HL-60 (cell line): Measurements from ENCODE around the gene RUNX2.

Source experiments
- DNase-seq, 2 experiments: peaks; one replicate each; pipeline ENCODE4 v3.0.0-alpha.2; 2010 to 2020; ENCODE audit warnings: low read depth in 1 of 2, low spot score in 1 of 2
- H3K27ac ChIP-seq: fragments of 250-450 bp; sonication (Bioruptor Pico); replicated peaks from 2 replicates; pipeline ENCODE4 v1.5.1; 2020; ENCODE audit warnings: mild to moderate bottlenecking, moderate library complexity
- H3K27me3 ChIP-seq: fragments of 250-450 bp; sonication (Bioruptor Pico); 2 replicates; pipeline ENCODE4 v1.5.1; 2021; ENCODE audit warnings: mild to moderate bottlenecking, moderate library complexity; ENCODE audit not compliant: insufficient read depth, poor library complexity, severe bottlenecking
- H3K4me3 ChIP-seq: replicated peaks from 2 replicates; pipeline ENCODE4 v1.5.1; 2011; ENCODE audit warnings: mild to moderate bottlenecking, control low read depth, low read length; ENCODE audit not compliant: insufficient read depth
- GABPA ChIP-seq: IDR thresholded peaks from 2 replicates; pipeline ENCODE4 v1.6.1; 2012; ENCODE audit warnings: low read depth
- POLR2AphosphoS5 ChIP-seq: IDR thresholded peaks from 2 replicates; pipeline ENCODE4 v1.6.1; 2012; ENCODE audit warnings: low read depth
- SPI1 ChIP-seq: IDR thresholded peaks from 2 replicates; pipeline ENCODE4 v1.6.1; 2012; ENCODE audit warnings: low read depth, mild to moderate bottlenecking, borderline replicate concordance
- TF ChIP-seq, protein P1 (sequence below): IDR thresholded peaks from one replicate; pipeline ENCODE4 v1.5.1; 2011; ENCODE audit warnings: low read length, control low read depth, inconsistent platforms; ENCODE audit not compliant: insufficient read depth
- TF ChIP-seq, protein P2 (sequence below): IDR thresholded peaks from 2 replicates; pipeline ENCODE4 v1.6.1; 2012; ENCODE audit warnings: low read depth; ENCODE audit not compliant: insufficient replicate concordance

Gene RUNX2

DNA sequence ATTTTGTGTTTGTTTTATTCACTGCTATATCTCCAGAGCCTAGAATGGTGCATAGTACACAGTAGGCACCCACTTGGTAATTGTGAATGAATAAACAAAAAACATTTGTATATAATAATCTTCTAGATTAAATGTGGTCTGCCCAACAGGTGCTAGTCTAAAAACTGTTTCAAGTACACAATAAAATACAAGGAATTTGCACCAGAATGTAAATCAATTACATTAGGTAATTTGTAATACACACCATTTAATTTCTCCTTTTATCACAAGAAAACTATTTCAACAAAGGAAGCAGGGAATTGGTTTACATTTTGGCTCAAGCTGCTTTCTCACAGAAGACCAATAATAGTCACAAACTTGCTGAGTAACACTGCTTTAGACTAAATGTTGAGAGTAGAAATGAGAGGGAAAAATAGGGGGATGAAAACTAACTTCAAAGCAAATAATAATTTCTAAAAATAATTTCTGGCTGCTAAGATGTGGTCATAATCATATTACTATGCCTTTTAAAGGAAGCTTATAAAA is 22.1 kb downstream of the RUNX2 start:
- TF ChIP-seq POLR2AphosphoS5, result no peak
- TF ChIP-seq, protein P1, sequence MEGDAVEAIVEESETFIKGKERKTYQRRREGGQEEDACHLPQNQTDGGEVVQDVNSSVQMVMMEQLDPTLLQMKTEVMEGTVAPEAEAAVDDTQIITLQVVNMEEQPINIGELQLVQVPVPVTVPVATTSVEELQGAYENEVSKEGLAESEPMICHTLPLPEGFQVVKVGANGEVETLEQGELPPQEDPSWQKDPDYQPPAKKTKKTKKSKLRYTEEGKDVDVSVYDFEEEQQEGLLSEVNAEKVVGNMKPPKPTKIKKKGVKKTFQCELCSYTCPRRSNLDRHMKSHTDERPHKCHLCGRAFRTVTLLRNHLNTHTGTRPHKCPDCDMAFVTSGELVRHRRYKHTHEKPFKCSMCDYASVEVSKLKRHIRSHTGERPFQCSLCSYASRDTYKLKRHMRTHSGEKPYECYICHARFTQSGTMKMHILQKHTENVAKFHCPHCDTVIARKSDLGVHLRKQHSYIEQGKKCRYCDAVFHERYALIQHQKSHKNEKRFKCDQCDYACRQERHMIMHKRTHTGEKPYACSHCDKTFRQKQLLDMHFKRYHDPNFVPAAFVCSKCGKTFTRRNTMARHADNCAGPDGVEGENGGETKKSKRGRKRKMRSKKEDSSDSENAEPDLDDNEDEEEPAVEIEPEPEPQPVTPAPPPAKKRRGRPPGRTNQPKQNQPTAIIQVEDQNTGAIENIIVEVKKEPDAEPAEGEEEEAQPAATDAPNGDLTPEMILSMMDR, result no peak
- no peak for TF ChIP-seq SPI1
- H3K4me3 ChIP-seq, result no peak overlapping the region

DNA sequence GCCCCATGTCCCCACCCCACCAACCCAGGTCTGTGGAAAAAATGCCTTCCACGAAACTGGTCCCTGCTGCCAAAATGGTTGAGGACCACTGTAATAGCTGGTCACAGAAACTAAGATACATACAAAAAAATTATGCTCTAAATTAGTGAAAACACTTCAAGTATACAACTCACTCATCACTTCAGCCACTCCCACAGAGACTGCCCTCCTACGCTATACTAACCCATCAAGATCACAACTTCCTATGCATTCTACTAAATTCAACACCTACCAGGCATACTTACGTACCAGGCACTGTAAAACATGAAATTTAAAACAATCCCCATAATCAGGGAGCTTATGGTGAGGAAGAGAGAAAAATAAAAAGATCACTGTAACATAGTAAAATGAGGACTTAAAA is 22.9 kb downstream of the RUNX2 start:
- DNase-seq, result no peak
- H3K27ac ChIP-seq, result no peak overlapping the region

More for the DNA sequence above, 22.1 kb downstream of the RUNX2 start:
- H3K27ac ChIP-seq, result no peak overlapping the region
- H3K27me3 ChIP-seq, result no peaks in the 10 kb centered on the region
- DNase-seq, result no peak

DNA sequence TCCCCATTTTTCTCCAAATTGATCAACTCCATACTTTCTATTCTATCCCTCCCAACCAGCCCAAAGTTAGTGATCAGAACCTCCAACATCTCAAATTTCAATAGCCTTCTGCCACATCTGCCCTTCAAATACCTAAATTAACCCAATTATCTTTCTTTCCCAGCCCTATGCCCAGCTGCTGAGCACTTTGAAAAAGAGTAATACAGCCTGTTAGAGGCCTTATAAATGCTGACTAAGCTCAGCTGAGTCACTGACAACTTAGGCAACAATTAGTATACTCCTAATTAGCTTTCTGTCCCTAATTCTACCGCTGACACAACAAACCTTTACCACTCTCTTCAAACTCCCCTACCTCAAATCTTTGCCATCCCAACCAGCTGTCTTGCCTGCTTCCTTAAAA is 23.5 kb downstream of the RUNX2 start:
- no peak for DNase-seq
- Histone ChIP-seq H3K27me3 (no peaks in the 10 kb centered on the region), H3K4me3 (no peak overlapping the region), H3K27ac (no peak overlapping the region)
- TF ChIP-seq, protein P1, result no peak
- no peak for TF ChIP-seq POLR2AphosphoS5
- TF ChIP-seq, protein P2, sequence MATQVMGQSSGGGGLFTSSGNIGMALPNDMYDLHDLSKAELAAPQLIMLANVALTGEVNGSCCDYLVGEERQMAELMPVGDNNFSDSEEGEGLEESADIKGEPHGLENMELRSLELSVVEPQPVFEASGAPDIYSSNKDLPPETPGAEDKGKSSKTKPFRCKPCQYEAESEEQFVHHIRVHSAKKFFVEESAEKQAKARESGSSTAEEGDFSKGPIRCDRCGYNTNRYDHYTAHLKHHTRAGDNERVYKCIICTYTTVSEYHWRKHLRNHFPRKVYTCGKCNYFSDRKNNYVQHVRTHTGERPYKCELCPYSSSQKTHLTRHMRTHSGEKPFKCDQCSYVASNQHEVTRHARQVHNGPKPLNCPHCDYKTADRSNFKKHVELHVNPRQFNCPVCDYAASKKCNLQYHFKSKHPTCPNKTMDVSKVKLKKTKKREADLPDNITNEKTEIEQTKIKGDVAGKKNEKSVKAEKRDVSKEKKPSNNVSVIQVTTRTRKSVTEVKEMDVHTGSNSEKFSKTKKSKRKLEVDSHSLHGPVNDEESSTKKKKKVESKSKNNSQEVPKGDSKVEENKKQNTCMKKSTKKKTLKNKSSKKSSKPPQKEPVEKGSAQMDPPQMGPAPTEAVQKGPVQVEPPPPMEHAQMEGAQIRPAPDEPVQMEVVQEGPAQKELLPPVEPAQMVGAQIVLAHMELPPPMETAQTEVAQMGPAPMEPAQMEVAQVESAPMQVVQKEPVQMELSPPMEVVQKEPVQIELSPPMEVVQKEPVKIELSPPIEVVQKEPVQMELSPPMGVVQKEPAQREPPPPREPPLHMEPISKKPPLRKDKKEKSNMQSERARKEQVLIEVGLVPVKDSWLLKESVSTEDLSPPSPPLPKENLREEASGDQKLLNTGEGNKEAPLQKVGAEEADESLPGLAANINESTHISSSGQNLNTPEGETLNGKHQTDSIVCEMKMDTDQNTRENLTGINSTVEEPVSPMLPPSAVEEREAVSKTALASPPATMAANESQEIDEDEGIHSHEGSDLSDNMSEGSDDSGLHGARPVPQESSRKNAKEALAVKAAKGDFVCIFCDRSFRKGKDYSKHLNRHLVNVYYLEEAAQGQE, result no peak
- no peak for TF ChIP-seq GABPA
- no peak for TF ChIP-seq SPI1

More for the DNA sequence above, 22.9 kb downstream of the RUNX2 start:
- H3K27me3 ChIP-seq, result no peaks in the 10 kb centered on the region
- no peak for TF ChIP-seq POLR2AphosphoS5
- TF ChIP-seq SPI1, result no peak
- TF ChIP-seq, protein P1, result no peak
- TF ChIP-seq GABPA, result no peak
- TF ChIP-seq, protein P2, result no peak
- no peak overlapping the region for H3K4me3 ChIP-seq

DNA sequence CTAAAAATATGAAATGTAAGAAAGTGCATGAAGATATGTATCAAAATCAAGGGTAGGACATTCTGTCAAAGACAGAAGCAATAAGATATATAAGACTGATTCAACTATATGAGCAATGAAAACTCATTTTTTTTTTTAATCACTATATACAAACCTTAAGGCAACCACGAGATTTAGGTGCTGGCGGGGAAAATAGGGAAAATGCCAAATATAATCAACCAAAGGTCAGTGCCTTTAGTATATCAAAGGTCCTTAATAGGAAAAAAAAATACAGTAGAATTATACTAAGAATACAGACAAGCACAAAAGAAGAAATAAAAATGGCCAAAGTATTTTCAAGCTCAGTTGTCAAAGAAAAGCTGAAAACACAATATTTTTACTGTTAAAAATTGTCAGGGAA is 25.5 kb downstream of the RUNX2 start:
- Histone ChIP-seq H3K27ac (no peak overlapping the region), H3K4me3 (no peak overlapping the region), H3K27me3 (no peaks in the 10 kb centered on the region)
- no peak for DNase-seq
- TF ChIP-seq SPI1, result no peak
- no peak for TF ChIP-seq GABPA
- TF ChIP-seq, protein P2, result no peak
- no peak for TF ChIP-seq POLR2AphosphoS5
- TF ChIP-seq, protein P1, result no peak
